Measurements from ENCODE around the gene GRIN3A. TPM values are rescaled to one million over a fixed set of nuclear protein-coding genes. Genes with fewer than 3 reads are reported as not detected.
A peak's percentile ranks its signal among the peaks of the same experiment; 100 is the strongest.

Gene GRIN3A
- total and polyA plus RNA-seq, 9 of the 15 experiments (the other 6 are each of a cell fraction or from before 2014, with no cell fraction given): 0.01 to 0.03 TPM; not detected in 7

- no peak for TF ChIP-seq ZBTB11 (CRISPR knock-in tag; IDR thresholded peaks at IDR 0.05)
Observed at GRCh38 chr9:101571114-101571513, 167.3 kb downstream of the GRIN3A start (continued).

DNA sequence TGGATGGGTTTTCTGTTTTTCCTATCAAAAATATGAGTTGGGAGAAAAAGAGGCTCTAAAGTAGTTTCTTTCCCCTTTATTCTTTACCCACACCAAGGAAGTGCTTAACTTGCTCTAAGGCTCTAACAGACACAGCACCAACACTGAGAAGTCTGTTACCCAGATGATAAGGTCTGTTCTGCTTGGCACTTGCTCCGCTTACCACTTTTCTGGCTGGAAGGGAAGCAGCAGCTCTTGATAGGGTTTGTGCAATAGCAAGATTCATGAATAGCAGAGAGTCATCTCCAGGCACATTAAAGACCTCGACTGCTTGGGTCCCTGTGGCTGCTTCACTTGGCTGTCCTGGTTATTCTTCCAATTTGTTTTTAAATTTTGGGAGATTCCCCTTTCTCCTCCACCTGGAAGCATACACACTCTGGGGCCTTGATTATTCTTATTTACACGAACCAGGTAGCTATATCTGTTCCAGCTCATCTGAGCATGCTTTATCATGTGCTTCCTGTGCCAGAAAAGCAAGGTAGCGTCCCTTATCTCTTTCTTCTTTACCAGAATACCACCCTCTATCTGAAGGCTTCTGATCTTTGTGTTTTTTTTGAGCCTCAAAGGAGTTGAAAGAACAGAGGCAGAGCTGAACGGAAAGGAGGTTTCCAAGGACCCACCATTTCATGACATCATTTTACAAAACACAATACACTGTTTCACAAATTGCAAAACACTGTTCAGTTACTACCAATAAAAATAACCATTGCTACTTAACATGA lies 168.5 kb downstream of the GRIN3A start:
- Histone ChIP-seq H3K9me3 (replicated peaks; ENCODE audit: control insufficient read depth, insufficient read depth, low read depth, low read length) (no peaks in the 10 kb centered on the region), H3K79me2 (ENCODE audit: control insufficient read depth, insufficient read depth, low read length) (no peaks in the 10 kb centered on the region), H3K9ac (ENCODE audit: insufficient read depth in 1 of 2, low read depth in 2 of 2, low read length in 2 of 2) (no peak overlapping the region), H3K27ac (ENCODE audit: extremely low read depth, low read depth, low read length) (no peak overlapping the region), H3K4me3 (no peak overlapping the region), H3K27me3 (ENCODE audit: control insufficient read depth in 2 of 2, insufficient read depth in 2 of 2, low read length in 2 of 2) (no peaks in the 10 kb centered on the region), H4K20me1 (replicated peaks; ENCODE audit: control insufficient read depth, insufficient read depth, low read length) (no peaks in the 10 kb centered on the region), H3K4me2 (ENCODE audit: insufficient read depth, low read length) (peak overlapping the region; percentile 22), H3K36me3 (ENCODE audit: control insufficient read depth, insufficient read depth, low read length) (no peaks in the 10 kb centered on the region; the same call in 2 of the 3 replicates), H2AFZ (ENCODE audit: low read depth, low read length) (no peak overlapping the region), H3K9me1 (ENCODE audit: control insufficient read depth, insufficient read depth, low read length) (no peaks in the 10 kb centered on the region), H3K4me1 (replicated peaks in 1 of 2; ENCODE audit: control insufficient read depth in 2 of 2, insufficient read depth in 2 of 2, low read length in 2 of 2) (peaks cover 18 to 32% of the 10 kb centered on the region in 2 experiments)
- TF ChIP-seq DNMT1 (IDR thresholded peaks at IDR 0.05) (no peak), RBM22 (IDR thresholded peaks at IDR 0.05; ENCODE audit: low read depth, low read length, poor library complexity, severe bottlenecking) (no peak), CBFA2T2 (conservative IDR thresholded peaks at IDR 0.05) (peak; percentile 56), NCOR1 (IDR thresholded peaks at IDR 0.05) (peak; percentile 8; the same call in 1 of the 2 replicates), CBFA2T3 (IDR thresholded peaks at IDR 0.05) (peak; percentile 65), ARID1B (IDR thresholded peaks at IDR 0.05) (0 out of 2 replicates have a peak, but pooled peaks have one; percentile 19), TEAD4 (IDR thresholded peaks at IDR 0.05; ENCODE audit: low read length) (peak; percentile 24; the same call in 1 of the 2 replicates), TEAD4 (CRISPR knock-in tag; IDR thresholded peaks at IDR 0.05; ENCODE audit: borderline replicate concordance) (no peak), TAL1 (IDR thresholded peaks at IDR 0.05) (peak; percentile 29; the same call in 1 of the 2 replicates)
- CTCF ChIA-PET (ENCODE audit: low intra/inter-chr PET ratio): interaction anchor here (0.6 kb wide), 2 partner anchors 34 to 261 kb away, joined by 4 to 5 read pairs; no protein-coding TSS in a partner anchor
- POLR2A ChIA-PET: no interaction called here
- peak; percentile 92 for FAIRE-seq
- in situ Hi-C loops (cut with MboI): no loop called here
- intact Hi-C loops (cut with micrococcal nuclease): no loop called here
- peak in 3 of 4 experiments; percentile 8 to 53 (median 18) for DNase-seq (ENCODE audit: extremely low read depth in 1 of 4, low spot score in 3 of 4)
- WGBS (ENCODE audit: insufficient coverage, low coverage, missing lambda C conversion rate): 4% methylated on average over 5 of the region's 5 CpGs
- peak; percentile 60 for ATAC-seq
- no TSS peak for BruUV-seq (replicated peaks)
